Measurements from ENCODE around the gene TBX5. TPM values are rescaled to one million over a fixed set of nuclear protein-coding genes. Genes with fewer than 3 reads are reported as not detected.

Gene TBX5
- total RNA-seq, 1 donor from 2014 or later = 8.4 TPM

DNA sequence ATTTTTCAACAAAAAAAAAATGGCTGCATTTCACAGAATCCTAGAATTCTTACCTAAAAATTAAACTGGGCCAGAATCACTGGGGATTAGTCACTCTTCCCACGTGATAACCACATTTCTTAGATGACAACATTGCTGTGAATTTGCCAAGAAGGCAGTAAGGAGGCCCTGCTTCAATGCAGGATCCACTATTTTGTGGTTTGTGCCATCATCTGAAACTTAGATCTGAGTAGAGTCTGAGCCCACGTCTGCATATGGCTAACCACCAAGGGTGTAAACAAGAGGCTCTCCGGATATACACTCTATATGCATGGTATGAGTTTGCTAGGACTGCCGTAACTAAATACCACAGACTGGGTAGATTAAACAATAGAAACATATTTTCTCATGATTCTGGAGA lies 24.4 kb upstream of the TBX5 start:
- peaks cover 4% of the 10 kb centered on the region for H3K4me1 Mint-ChIP-seq
- peaks cover 91% of the 10 kb centered on the region for H3K27me3 Mint-ChIP-seq (ENCODE audit: low read depth)
- TF ChIP-seq, protein P1, sequence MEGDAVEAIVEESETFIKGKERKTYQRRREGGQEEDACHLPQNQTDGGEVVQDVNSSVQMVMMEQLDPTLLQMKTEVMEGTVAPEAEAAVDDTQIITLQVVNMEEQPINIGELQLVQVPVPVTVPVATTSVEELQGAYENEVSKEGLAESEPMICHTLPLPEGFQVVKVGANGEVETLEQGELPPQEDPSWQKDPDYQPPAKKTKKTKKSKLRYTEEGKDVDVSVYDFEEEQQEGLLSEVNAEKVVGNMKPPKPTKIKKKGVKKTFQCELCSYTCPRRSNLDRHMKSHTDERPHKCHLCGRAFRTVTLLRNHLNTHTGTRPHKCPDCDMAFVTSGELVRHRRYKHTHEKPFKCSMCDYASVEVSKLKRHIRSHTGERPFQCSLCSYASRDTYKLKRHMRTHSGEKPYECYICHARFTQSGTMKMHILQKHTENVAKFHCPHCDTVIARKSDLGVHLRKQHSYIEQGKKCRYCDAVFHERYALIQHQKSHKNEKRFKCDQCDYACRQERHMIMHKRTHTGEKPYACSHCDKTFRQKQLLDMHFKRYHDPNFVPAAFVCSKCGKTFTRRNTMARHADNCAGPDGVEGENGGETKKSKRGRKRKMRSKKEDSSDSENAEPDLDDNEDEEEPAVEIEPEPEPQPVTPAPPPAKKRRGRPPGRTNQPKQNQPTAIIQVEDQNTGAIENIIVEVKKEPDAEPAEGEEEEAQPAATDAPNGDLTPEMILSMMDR (IDR thresholded peaks at IDR 0.05; ENCODE audit: unreplicated experiment) = no peak
- no peak for DNase-seq (ENCODE audit: low spot score in 2 of 2, unreplicated experiment in 2 of 2)
- no peak overlapping the region for H3K27ac Mint-ChIP-seq
- H3K4me3 Mint-ChIP-seq = no peak overlapping the region
- no peaks in the 10 kb centered on the region for H3K9me3 Mint-ChIP-seq
- no peaks in the 10 kb centered on the region for H3K36me3 Mint-ChIP-seq

DNA sequence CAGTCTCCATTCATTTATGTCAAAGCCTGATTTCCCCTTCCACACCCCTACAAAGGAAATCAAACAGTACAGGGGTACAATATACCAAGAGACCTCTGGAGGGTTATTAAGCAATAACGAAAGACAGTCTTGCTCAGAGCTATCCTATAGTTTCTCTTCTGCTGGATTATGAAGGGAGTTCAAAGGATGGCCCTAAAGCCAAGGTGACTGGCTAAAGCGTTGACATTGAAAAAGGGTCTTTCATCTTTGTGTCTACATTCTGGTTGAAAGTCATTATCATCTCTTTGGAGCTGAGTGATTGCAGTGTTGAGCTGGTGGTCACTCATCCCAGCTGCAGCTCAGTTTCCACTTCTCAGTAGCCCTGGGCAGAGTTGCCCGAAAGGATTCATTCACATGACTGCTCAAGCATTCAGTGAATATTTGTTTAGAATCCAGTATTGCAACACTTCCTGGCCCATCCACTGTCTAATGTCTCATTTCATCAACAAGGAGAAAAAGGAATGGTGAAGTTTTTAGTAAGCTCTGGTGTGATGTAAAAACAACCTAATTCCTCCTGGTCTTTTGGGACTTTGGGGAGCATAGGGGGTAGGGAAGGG lies 19.2 kb upstream of the TBX5 start:
- Mint-ChIP-seq H3K9me3 (no peaks in the 10 kb centered on the region), H3K36me3 (no peaks in the 10 kb centered on the region), H3K27me3 (ENCODE audit: low read depth) (peaks cover 93% of the 10 kb centered on the region), H3K4me1 (no peaks in the 10 kb centered on the region), H3K27ac (no peak overlapping the region), H3K4me3 (no peak overlapping the region)
- TF ChIP-seq, protein P1 (IDR thresholded peaks at IDR 0.05; ENCODE audit: unreplicated experiment) = no peak
- DNase-seq (ENCODE audit: low spot score in 2 of 2, unreplicated experiment in 2 of 2) = no peak

DNA sequence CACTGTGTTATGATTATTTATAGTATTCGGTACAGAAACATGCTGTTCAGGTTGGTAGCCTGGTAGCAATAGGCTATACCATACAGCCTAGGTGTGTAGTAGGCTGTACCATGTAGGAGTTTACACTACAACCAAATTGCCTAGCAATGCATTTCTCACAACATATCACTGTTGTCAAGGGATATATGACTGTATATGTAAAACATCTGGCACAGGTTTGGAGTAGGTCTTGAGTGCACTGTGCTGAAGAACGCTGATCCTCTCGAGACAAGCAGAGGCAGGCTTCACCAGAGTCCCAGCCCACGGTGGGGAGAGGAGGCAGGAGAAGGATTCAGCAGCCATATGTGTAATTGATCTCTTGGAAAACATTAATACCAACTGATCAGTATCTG lies 15.0 kb upstream of the TBX5 start:
- Mint-ChIP-seq H3K9me3 (no peaks in the 10 kb centered on the region), H3K27me3 (ENCODE audit: low read depth) (peaks cover 97% of the 10 kb centered on the region), H3K4me3 (no peak overlapping the region), H3K27ac (no peak overlapping the region), H3K4me1 (no peaks in the 10 kb centered on the region), H3K36me3 (no peaks in the 10 kb centered on the region)
- DNase-seq (ENCODE audit: low spot score in 2 of 2, unreplicated experiment in 2 of 2) = no peak
- TF ChIP-seq, protein P1 (IDR thresholded peaks at IDR 0.05; ENCODE audit: unreplicated experiment) = no peak

DNA sequence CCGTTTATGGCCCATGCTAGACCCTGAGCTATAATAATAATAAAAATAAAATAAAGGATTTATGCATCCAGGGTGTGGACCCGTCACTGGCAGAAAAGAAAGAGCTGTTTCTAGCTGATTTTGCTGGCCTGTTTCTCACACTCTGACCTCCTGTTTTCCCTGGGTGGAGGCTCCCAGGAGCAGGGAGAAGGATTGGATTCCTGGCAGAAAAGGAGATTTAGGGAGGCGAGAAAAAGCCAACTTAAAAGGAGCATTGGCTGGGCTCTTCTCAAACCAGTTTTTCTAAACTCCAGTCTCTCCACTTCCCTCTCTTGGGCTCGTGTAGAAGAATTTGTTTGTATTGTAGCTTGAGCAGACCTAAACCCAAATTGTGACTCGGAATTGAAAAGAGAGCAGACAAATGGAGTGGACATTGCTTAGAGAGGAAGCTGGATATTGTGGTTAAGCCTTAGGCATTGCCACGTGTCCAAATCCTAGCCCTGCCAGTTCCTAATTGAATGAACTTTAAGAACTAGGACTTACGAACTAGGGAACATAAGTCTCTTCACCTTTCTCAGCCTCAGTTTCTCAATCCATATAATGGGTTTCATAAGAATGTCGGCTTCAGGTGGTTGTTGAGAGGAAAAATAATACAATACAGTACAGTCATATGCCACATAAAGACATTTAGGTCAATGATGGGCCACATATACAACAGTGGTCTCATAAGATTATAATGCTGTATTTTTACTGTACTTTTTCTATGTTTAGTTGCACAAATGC lies 14.4 kb upstream of the TBX5 start:
- no peaks in the 10 kb centered on the region for H3K9me3 Mint-ChIP-seq
- H3K27me3 Mint-ChIP-seq (ENCODE audit: low read depth) = peaks cover 97% of the 10 kb centered on the region

DNA sequence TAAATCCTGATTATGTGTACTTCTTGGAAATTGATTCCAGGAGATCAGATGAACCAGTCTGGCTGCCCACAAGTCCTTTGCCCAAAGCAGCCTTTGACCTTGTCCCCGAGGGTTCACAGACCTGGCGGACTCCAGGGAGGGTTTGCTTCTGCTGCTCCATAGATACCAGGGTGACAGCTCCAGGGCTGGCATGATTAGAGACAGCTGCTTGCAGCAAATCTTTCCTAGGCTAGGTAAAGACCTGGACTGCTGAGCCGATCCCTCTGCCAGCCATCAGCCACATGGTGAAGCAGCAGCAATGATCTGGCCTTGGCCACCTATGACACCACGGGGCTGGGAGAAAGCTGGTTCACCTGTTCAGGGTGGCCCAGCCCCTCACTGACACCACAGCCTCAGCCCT lies 10.1 kb upstream of the TBX5 start:
- Mint-ChIP-seq H3K27me3 (ENCODE audit: low read depth) (peaks cover 96% of the 10 kb centered on the region), H3K4me1 (no peaks in the 10 kb centered on the region), H3K4me3 (no peak overlapping the region), H3K27ac (no peak overlapping the region), H3K9me3 (no peaks in the 10 kb centered on the region), H3K36me3 (no peaks in the 10 kb centered on the region)
- TF ChIP-seq, protein P1 (IDR thresholded peaks at IDR 0.05; ENCODE audit: unreplicated experiment) = no peak
- DNase-seq (ENCODE audit: low spot score in 2 of 2, unreplicated experiment in 2 of 2) = no peak

More for the DNA sequence above, 14.4 kb upstream of the TBX5 start:
- DNase-seq (ENCODE audit: low spot score in 2 of 2, unreplicated experiment in 2 of 2) = no peak
- Mint-ChIP-seq H3K4me1 (no peaks in the 10 kb centered on the region), H3K4me3 (no peak overlapping the region), H3K36me3 (no peaks in the 10 kb centered on the region), H3K27ac (no peak overlapping the region)
- TF ChIP-seq, protein P1 (IDR thresholded peaks at IDR 0.05; ENCODE audit: unreplicated experiment) = no peak
